HAP-1 (cell line): ENCODE data around the gene MYOG.

Experiments
- DNase-seq, 2 experiments: peaks; one replicate each; pipeline ENCODE4 v3.0.0-alpha.2; 2016 to 2020; ENCODE audit warnings: low spot score in 2 of 2
- H3K27me3 ChIP-seq: fragments of 250-450 bp; sonication (Bioruptor Pico); 2 replicates; pipeline ENCODE4 v1.5.1; 2020; ENCODE audit warnings: low read depth, mild to moderate bottlenecking, moderate library complexity
- H3K36me3 ChIP-seq: fragments of 250-450 bp; sonication (Bioruptor Pico); replicated peaks from 2 replicates; pipeline ENCODE4 v1.5.1; 2020; ENCODE audit warnings: mild to moderate bottlenecking
- H3K4me1 ChIP-seq: fragments of 250-450 bp; sonication (Bioruptor Pico); 2 replicates; pipeline ENCODE4 v1.5.1; 2020; ENCODE audit warnings: mild to moderate bottlenecking
- H3K4me3 ChIP-seq: fragments of 250-450 bp; sonication (Bioruptor Pico); 2 replicates; pipeline ENCODE4 v1.5.1; 2020; ENCODE audit warnings: mild to moderate bottlenecking, moderate library complexity
- H3K9me3 ChIP-seq: fragments of 250-450 bp; sonication (Bioruptor Pico); 2 replicates; pipeline ENCODE4 v1.5.1; 2020; ENCODE audit warnings: mild to moderate bottlenecking, moderate library complexity
- in situ Hi-C: fragments of 300-500 bp; cut with MboI; formaldehyde crosslinking; loops from 3 replicates; pipeline ENCODE4 v1.14.3; 2020; ENCODE audit warnings: low sequenced_read_pairs, inconsistent platforms, mixed read lengths

Gene MYOG

GRCh38 chr1:203048555-203049051, 37.2 kb downstream of the MYOG start:
- Histone ChIP-seq H3K4me1 (no peaks in the 10 kb centered on the region), H3K4me3 (no peak overlapping the region), H3K9me3 (no peaks in the 10 kb centered on the region), H3K36me3 (no peaks in the 10 kb centered on the region), H3K27me3 (no peaks in the 10 kb centered on the region)
- DNase-seq: no peak
- in situ Hi-C loops: no loop called here

- Histone ChIP-seq H3K36me3 (no peaks in the 10 kb centered on the region), H3K9me3 (no peaks in the 10 kb centered on the region), H3K4me3 (no peak overlapping the region), H3K4me1 (no peaks in the 10 kb centered on the region), H3K27me3 (no peaks in the 10 kb centered on the region)
- DNase-seq: no peak
- in situ Hi-C loops: no loop called here
These were observed 37.7 kb downstream of the MYOG start for GRCh38 chr1:203048086-203048485.

- in situ Hi-C loops: no loop called here
- H3K4me1 ChIP-seq: no peaks in the 10 kb centered on the region
- no peak for DNase-seq
- no peaks in the 10 kb centered on the region for H3K9me3 ChIP-seq
- H3K36me3 ChIP-seq: no peaks in the 10 kb centered on the region
- H3K4me3 ChIP-seq: no peak overlapping the region
- no peaks in the 10 kb centered on the region for H3K27me3 ChIP-seq
These were observed 38.7 kb downstream of the MYOG start for GRCh38 chr1:203046984-203047630.

GRCh38 chr1:203045821-203046594, 39.8 kb downstream of the MYOG start:
- no peaks in the 10 kb centered on the region for H3K27me3 ChIP-seq
- DNase-seq: no peak
- no peaks in the 10 kb centered on the region for H3K4me1 ChIP-seq
- in situ Hi-C loops: no loop called here
- no peaks in the 10 kb centered on the region for H3K9me3 ChIP-seq
- H3K4me3 ChIP-seq: no peak overlapping the region
- H3K36me3 ChIP-seq: no peaks in the 10 kb centered on the region

DNA sequence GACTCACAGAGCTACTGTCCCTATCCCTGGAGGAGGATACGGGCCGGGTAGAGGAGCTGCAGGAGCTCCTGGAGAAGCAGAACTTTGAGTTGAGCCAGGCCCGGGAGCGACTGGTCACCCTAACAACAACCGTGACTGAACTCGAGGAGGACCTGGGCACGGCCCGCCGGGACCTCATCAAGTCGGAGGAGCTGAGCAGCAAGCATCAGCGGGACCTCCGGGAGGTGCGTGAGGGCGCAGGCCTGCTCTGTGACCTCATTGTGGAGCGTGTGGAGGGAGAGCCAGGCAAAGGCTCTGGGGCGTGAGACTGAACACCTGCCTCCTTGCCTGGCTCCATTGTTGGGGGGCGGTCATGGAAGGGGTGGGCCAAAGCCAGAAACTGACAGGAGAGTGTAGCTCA, 40.5 kb downstream of the MYOG start:
- H3K27me3 ChIP-seq: no peaks in the 10 kb centered on the region
- no peaks in the 10 kb centered on the region for H3K36me3 ChIP-seq
- H3K4me3 ChIP-seq: no peak overlapping the region
- in situ Hi-C loops: no loop called here
- H3K9me3 ChIP-seq: no peaks in the 10 kb centered on the region
- no peak for DNase-seq
- no peaks in the 10 kb centered on the region for H3K4me1 ChIP-seq

- Histone ChIP-seq H3K36me3 (no peaks in the 10 kb centered on the region), H3K4me3 (no peak overlapping the region), H3K4me1 (no peaks in the 10 kb centered on the region), H3K9me3 (no peaks in the 10 kb centered on the region), H3K27me3 (no peaks in the 10 kb centered on the region)
- DNase-seq: no peak
- in situ Hi-C loops: no loop called here
These were observed 41.1 kb downstream of the MYOG start for GRCh38 chr1:203044546-203045250.

DNA sequence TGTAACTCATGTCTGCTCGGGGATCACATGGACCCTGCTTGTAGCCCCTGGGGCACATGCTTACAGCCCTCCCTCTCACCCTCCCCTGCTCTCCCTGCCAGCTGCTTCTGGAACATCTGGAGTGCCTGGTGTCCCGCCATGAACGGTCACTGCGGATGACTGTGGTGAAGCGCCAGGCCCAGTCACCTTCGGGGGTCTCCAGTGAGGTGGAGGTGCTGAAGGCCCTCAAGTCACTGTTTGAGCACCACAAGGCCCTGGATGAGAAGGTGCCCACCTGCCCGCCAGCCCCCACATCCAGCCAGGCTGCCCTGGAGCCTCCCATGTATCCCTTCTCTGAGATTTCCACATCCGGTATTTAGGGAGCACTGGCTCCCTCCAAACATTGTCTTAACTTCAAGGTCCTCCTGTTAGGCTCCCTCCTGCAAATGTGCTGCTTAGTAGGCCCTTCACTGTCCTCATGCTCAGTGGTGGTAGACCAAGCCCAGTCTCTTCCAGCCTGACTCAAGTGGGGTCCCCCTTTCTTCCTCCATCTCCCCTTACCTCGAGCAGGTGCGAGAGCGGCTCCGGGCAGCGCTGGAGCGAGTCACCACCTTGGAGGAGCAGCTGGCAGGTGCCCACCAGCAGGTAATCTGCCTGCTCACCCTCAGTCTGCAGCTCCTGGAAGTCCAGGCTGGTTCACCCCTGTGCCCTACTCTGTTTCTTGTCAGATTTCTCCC, 41.8 kb downstream of the MYOG start:
- H3K36me3 ChIP-seq: no peaks in the 10 kb centered on the region
- H3K9me3 ChIP-seq: no peaks in the 10 kb centered on the region
- in situ Hi-C loops: no loop called here
- H3K4me3 ChIP-seq: no peak overlapping the region
- DNase-seq: no peak
- H3K27me3 ChIP-seq: no peaks in the 10 kb centered on the region
- H3K4me1 ChIP-seq: no peaks in the 10 kb centered on the region

GRCh38 chr1:203041351-203041932, 44.4 kb downstream of the MYOG start:
- H3K27me3 ChIP-seq: no peaks in the 10 kb centered on the region
- in situ Hi-C loops: no loop called here
- H3K4me1 ChIP-seq: no peaks in the 10 kb centered on the region
- no peaks in the 10 kb centered on the region for H3K9me3 ChIP-seq
- no peak overlapping the region for H3K4me3 ChIP-seq
- H3K36me3 ChIP-seq: no peaks in the 10 kb centered on the region
- DNase-seq: no peak

DNA sequence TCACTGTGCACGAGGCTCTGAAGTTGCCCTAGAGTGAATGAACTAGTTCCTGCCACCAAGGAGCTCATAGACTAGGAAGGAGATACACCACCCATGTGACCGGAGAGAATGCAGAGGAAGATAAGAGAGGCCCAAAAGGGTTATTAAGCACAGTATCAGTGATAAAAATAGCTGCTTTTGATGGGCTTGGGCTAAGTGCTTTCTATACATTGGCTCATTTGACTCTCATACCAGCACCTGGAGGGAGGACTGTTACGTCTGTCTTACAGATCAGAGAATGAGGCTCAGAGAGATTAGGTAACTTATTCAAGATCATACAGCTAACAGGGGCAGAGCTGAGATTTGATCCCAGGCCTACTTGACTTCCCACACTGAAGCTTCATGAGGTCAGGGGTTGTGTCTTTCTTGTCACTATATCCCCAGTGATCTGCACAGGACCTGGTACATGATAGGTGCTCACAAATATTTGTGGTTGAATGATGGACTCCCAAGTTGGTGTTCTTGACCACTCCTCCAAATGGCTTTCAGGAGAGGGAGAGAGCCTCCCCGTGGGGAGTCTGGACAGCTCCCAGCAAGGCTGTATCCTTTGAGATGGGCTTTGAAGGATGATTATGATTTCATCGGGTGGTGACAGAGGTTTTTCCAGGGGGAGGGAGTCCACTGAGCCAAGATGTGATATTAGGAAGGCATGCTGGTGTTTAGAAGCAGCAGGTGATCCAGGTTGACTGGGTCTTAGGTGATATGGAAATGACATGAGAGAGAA, 45.1 kb downstream of the MYOG start:
- H3K9me3 ChIP-seq: no peaks in the 10 kb centered on the region
- DNase-seq: no peak
- no peak overlapping the region for H3K4me3 ChIP-seq
- no peaks in the 10 kb centered on the region for H3K36me3 ChIP-seq
- in situ Hi-C loops: no loop called here
- no peaks in the 10 kb centered on the region for H3K4me1 ChIP-seq
- H3K27me3 ChIP-seq: no peaks in the 10 kb centered on the region

DNA sequence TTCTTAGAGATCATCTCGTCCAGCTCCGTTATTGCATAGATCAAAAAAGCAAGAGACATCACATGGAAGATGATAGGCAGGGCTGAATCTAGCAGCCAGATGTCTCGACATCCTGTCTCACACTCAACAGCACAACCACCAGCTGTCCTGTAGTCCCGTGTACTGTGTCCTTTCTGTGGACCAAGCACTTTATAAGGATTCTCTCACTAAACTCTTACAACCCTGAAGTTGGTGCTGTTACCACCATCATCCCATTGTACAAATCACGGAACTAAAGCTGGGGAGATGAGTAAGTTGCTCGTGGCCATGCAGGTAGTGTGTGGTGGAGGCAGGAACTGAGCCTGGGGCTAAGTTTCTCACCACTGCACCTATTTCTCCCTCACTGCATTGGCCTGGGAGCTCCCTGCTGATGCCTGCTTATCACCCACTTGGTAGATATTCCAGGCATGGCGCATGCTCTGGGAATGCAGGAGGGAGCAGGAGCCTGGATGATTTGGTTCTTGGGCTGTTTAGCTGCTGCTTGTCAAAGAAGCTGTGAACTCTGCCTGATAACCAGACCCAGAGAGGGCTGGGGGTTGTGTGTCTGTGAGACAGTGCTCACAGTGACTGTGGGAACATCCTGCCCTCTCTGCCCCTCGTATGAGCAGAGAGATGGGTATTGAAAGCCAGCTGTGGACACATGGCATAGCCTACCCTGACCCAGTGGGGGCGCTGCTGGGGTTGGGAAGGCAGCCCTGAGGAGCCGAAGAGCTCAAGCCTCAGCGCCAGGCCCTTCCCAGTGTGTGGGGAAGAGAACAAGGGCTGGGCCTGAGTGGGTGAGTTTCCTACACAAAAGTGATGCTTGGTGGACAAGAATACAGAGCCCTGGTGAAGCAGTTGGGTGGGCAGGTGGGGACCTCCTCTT, 46.0 kb downstream of the MYOG start:
- Histone ChIP-seq H3K36me3 (no peaks in the 10 kb centered on the region), H3K4me3 (no peak overlapping the region), H3K9me3 (no peaks in the 10 kb centered on the region), H3K27me3 (no peaks in the 10 kb centered on the region), H3K4me1 (no peaks in the 10 kb centered on the region)
- DNase-seq: peak in 1 of 2 experiments; percentile 67
- in situ Hi-C loops: loop anchor here (5.0 kb wide), 1 partner anchor 177 kb away; no protein-coding TSS in a partner anchor

DNA sequence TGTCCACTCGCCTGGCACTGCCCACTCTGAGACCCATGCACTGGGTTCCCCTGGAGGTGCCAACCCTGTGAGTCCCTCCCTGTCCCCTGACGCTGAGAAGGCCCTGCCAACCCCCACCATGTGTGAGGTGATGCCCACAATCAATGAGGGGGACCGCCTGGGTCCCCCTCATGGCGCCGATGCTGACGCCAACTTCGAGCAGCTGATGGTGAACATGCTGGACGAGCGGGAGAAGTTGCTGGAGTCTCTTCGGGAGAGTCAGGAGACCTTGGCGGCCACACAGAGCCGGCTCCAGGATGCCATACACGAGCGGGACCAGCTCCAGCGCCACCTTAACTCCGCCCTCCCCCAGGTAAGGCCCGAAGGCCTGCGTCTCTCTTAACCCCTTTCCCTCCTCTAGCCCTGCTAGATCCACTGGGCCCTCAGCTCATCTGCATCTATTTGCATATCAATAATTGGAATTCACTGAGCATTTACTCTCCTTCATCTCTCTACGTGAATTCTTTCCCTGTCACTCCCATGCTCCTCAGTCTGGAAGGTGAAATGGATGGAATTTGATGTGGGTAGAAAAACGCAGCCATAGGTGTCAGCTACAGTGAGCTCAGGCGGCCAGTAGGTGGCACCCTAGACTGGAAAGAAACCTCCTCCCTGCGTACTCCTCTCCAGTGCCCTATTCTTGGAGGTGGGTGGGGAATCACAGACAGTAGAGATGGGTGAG, 46.8 kb downstream of the MYOG start:
- H3K27me3 ChIP-seq: no peaks in the 10 kb centered on the region
- in situ Hi-C loops: loop anchor here (5.0 kb wide), 1 partner anchor 178 kb away; no protein-coding TSS in a partner anchor
- peak; percentile 74 to 86 for DNase-seq
- no peaks in the 10 kb centered on the region for H3K36me3 ChIP-seq
- no peaks in the 10 kb centered on the region for H3K9me3 ChIP-seq
- no peaks in the 10 kb centered on the region for H3K4me1 ChIP-seq
- no peak overlapping the region for H3K4me3 ChIP-seq
